ENCODE results near the gene MSI2.

The MSI2 gene

GRCh38 chr17:57559634-57560318 is 303.5 kb downstream of the MSI2 start:
- DNase-seq (ENCODE audit: low read depth): no peak
- no peak overlapping the region for H3K4me3 ChIP-seq (ENCODE audit: low read depth, low read length)
- TF ChIP-seq CTCF (conservative IDR thresholded peaks at IDR 0.05; ENCODE audit: low read depth, low read length): no peak

- no peak overlapping the region for H3K4me3 ChIP-seq (ENCODE audit: low read depth, low read length)
- no peak for TF ChIP-seq CTCF (conservative IDR thresholded peaks at IDR 0.05; ENCODE audit: low read depth, low read length)
- no peak for DNase-seq (ENCODE audit: low read depth)
These were observed 304.0 kb downstream of the MSI2 start for GRCh38 chr17:57560319-57560705.

- DNase-seq (ENCODE audit: low read depth): peak; percentile 21
- no peak for TF ChIP-seq CTCF (conservative IDR thresholded peaks at IDR 0.05; ENCODE audit: low read depth, low read length)
- H3K4me3 ChIP-seq (ENCODE audit: low read depth, low read length): no peak overlapping the region
These were observed 304.9 kb downstream of the MSI2 start for GRCh38 chr17:57561072-57561861.

DNA sequence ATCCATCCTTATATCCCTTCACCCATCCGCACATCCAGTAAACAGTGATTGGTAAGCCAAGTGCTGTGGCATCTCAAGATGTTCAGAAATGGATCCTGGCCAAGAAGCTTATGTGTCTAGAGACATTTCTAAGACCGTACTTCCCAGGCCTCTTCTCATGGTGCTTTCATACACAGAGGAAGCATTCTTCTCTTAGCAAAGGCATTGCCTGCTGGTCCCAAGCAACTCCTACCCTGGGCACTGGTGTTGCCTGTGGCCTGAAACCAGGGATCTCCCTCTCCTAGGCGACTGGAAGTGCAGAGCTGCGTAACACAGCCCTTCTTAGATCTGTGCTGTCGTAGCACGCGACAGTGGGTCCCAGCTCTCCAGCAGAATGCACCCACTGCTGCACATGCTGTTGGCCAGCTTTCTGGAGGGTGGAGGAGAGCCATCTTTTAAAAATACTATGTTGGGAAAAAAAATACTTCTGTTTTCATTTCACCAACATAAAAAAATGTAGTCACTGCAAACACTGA is 305.9 kb downstream of the MSI2 start:
- no peak overlapping the region for H3K4me3 ChIP-seq (ENCODE audit: low read depth, low read length)
- no peak for DNase-seq (ENCODE audit: low read depth)
- no peak for TF ChIP-seq CTCF (conservative IDR thresholded peaks at IDR 0.05; ENCODE audit: low read depth, low read length)

- DNase-seq (ENCODE audit: low read depth): no peak
- no peak for TF ChIP-seq CTCF (conservative IDR thresholded peaks at IDR 0.05; ENCODE audit: low read depth, low read length)
- H3K4me3 ChIP-seq (ENCODE audit: low read depth, low read length): no peak overlapping the region
These were observed 307.6 kb downstream of the MSI2 start for GRCh38 chr17:57563958-57564357.

DNA sequence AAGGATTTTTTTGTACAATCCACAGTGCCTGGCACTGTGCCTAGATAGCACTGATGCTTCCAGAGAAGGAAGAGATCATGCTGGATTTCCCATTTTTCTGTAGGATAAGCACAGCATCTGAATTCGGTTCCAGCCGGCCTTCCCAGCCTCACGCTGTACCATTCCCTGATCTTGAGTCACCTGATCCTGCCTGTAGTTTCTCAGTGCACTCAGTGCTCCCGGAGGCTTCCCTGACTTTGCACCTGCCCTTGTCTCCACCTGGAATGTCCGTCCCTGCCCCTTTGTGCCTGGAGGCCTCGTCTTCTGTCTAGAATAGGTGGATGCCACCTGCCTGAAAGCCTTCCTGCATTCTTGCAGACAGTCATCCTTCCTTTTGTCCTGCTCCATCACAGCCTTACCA is 308.9 kb downstream of the MSI2 start:
- no peak for TF ChIP-seq CTCF (conservative IDR thresholded peaks at IDR 0.05; ENCODE audit: low read depth, low read length)
- DNase-seq (ENCODE audit: low read depth): no peak
- H3K4me3 ChIP-seq (ENCODE audit: low read depth, low read length): no peak overlapping the region

Measured in choroid plexus epithelial cell (primary cell).